ENCODE data around the gene DPP7.

- TF ChIP-seq POLR2A (IDR thresholded peaks at IDR 0.05; ENCODE audit: low read depth, low read length) (no peak), TAF1 (IDR thresholded peaks at IDR 0.05; ENCODE audit: borderline replicate concordance, low read depth, low read length) (no peak), POLR2AphosphoS5 (IDR thresholded peaks at IDR 0.05; ENCODE audit: low read depth, low read length) (no peak)
Observed at GRCh38 chr9:137066096-137066861, 48.3 kb downstream of the DPP7 start.

Measured in GM12892 (cell line).